ENCODE results near the gene RPN1. TPM values are rescaled to one million over a fixed set of nuclear protein-coding genes. Genes with fewer than 3 reads are reported as not detected.

RPN1 gene
- total RNA-seq, 2 experiments from 2014 or later: 123 to 149 TPM

DNA sequence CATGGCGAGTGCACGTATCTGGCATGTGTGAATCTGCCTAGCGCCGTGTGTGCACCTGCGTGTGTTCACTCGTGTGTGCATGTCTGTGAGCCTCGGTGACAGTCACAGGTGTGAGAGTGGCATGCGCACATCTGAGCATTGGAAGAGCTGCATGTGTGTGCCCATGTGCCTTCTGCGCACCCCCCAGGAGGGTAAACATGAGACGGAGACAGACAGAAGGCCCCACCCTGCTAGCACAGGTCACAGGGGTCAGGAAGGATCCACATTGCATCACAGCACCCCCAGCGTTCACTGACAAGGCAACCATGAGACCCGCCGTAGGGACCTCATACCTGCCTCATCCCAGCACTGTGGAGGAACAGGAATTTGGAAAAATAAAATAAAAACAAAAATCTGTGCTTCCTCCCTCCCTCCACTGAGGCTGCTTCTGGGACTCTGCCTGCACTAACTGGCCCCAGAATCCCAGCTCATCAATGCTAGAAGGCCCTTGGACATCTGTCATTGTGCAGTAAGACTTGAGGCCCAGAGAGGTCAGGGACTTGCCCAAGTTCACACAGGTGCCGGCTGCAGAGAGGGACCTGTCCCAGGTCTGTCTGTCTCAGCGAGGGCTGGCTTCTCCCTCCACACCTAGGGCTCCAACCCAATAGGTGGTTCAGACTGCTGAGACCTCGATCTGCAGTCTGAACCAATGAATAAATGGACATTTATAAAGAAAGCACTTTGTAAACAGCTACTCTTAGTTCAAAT, 37.4 kb downstream of the RPN1 start:
- no peak overlapping the region for H2AFZ ChIP-seq (ENCODE audit: low read length)
- ChIA-PET POLR2A (no interaction called here), CTCF (ENCODE audit: unreplicated experiment) (no interaction called here)
- no peak for DNase-seq (ENCODE audit: low spot score)
- H3K4me1 ChIP-seq (ENCODE audit: insufficient read depth, low read length, poor library complexity, severe bottlenecking): peaks cover 5% of the 10 kb centered on the region
- H3K9me3 ChIP-seq (ENCODE audit: low read length): no peaks in the 10 kb centered on the region
- TF ChIP-seq EZH2phosphoT487 (IDR thresholded peaks at IDR 0.05; ENCODE audit: borderline replicate concordance, low read depth, low read length): no peak
- TF ChIP-seq, protein P1, sequence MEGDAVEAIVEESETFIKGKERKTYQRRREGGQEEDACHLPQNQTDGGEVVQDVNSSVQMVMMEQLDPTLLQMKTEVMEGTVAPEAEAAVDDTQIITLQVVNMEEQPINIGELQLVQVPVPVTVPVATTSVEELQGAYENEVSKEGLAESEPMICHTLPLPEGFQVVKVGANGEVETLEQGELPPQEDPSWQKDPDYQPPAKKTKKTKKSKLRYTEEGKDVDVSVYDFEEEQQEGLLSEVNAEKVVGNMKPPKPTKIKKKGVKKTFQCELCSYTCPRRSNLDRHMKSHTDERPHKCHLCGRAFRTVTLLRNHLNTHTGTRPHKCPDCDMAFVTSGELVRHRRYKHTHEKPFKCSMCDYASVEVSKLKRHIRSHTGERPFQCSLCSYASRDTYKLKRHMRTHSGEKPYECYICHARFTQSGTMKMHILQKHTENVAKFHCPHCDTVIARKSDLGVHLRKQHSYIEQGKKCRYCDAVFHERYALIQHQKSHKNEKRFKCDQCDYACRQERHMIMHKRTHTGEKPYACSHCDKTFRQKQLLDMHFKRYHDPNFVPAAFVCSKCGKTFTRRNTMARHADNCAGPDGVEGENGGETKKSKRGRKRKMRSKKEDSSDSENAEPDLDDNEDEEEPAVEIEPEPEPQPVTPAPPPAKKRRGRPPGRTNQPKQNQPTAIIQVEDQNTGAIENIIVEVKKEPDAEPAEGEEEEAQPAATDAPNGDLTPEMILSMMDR (conservative IDR thresholded peaks at IDR 0.05; ENCODE audit: low read length): no peak
- peaks cover 3% of the 10 kb centered on the region; the same call in 1 of the 2 replicates for H3K79me2 ChIP-seq (ENCODE audit: insufficient read depth, low read depth, low read length)
- intact Hi-C loops (cut with micrococcal nuclease; ENCODE audit: unreplicated experiment): no loop called here
- no peak overlapping the region for H3K27ac ChIP-seq (ENCODE audit: low read depth, low read length, poor library complexity, severe bottlenecking)
- BruUV-seq (replicated peaks): no TSS peak
- no peaks in the 10 kb centered on the region for H4K20me1 ChIP-seq (ENCODE audit: insufficient read depth, low read length)
- no peaks in the 10 kb centered on the region for H3K9me2 ChIP-seq (ENCODE audit: insufficient read depth, low read length)
- H3K36me3 ChIP-seq (ENCODE audit: insufficient read depth, low read length): peaks cover 6% of the 10 kb centered on the region; the same call in 1 of the 2 replicates
- no peak overlapping the region for H3K4me3 ChIP-seq (ENCODE audit: low read depth, low read length, poor library complexity, severe bottlenecking)
- H3K4me2 ChIP-seq (ENCODE audit: low read length): no peak overlapping the region

DNA sequence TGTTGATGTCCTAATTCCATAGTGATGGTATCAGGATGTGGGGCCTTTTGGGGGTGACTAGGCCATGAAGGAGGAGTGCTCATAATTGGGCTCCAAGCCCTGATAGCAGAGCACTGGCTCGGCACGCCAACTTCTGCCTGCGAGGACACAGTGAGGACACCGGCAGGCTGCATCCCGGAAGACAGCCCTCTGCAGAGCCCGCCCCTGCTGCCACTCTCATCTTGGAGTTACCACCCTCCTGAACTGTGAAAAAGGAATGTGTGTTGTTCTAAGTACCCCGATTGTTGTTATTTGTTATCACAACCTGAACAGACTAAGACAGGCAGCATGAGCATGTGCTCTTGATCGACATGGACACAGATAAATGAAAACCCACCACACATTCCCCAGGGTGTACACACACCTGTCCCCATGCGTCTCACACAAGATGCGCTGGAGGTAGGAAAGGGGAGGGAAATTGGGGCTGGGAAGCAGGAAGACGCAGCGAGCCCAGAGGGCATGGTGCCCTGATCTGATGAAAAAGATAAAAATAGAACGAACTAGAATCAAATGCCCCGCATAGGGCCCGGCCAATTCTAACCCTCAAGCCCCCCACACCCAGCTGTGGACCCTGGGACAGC, 40.1 kb downstream of the RPN1 start:
- Histone ChIP-seq H3K9me3 (ENCODE audit: low read length) (no peaks in the 10 kb centered on the region), H3K27ac (ENCODE audit: low read depth, low read length, poor library complexity, severe bottlenecking) (no peak overlapping the region), H3K79me2 (ENCODE audit: insufficient read depth, low read depth, low read length) (no peaks in the 10 kb centered on the region), H4K20me1 (ENCODE audit: insufficient read depth, low read length) (no peaks in the 10 kb centered on the region), H3K36me3 (ENCODE audit: insufficient read depth, low read length) (no peaks in the 10 kb centered on the region), H3K4me1 (ENCODE audit: insufficient read depth, low read length, poor library complexity, severe bottlenecking) (no peaks in the 10 kb centered on the region), H3K4me3 (ENCODE audit: low read depth, low read length, poor library complexity, severe bottlenecking) (no peak overlapping the region), H2AFZ (ENCODE audit: low read length) (no peak overlapping the region), H3K9me2 (ENCODE audit: insufficient read depth, low read length) (no peaks in the 10 kb centered on the region), H3K4me2 (ENCODE audit: low read length) (no peak overlapping the region)
- no peak for DNase-seq (ENCODE audit: low spot score)
- CTCF ChIA-PET (ENCODE audit: unreplicated experiment): no interaction called here
- POLR2A ChIA-PET: no interaction called here
- TF ChIP-seq, protein P1 (conservative IDR thresholded peaks at IDR 0.05; ENCODE audit: low read length): no peak
- no peak for TF ChIP-seq EZH2phosphoT487 (IDR thresholded peaks at IDR 0.05; ENCODE audit: borderline replicate concordance, low read depth, low read length)
- no TSS peak for BruUV-seq (replicated peaks)
- intact Hi-C loops (cut with micrococcal nuclease; ENCODE audit: unreplicated experiment): no loop called here

DNA sequence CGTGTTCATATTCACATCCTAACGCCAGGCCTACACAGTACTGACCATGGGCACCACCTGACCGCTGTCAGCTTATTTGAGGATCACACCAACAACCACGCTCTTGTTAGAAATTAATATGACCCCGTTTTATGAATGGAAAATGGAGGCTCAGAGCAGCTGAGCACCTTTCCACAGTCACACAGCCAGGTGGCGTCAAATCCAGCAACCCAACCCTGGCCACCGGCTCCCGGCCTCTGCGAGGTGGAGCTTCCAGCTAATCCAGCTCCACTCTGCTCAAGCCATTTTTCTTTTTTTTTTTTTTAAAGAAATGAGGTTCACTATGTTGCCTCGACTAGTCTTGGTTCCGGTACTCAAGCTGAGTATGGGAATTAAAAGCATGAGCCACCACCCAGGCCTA, 41.3 kb downstream of the RPN1 start:
- Histone ChIP-seq H3K79me2 (ENCODE audit: insufficient read depth, low read depth, low read length) (no peaks in the 10 kb centered on the region), H3K27ac (ENCODE audit: low read depth, low read length, poor library complexity, severe bottlenecking) (no peak overlapping the region), H3K36me3 (ENCODE audit: insufficient read depth, low read length) (no peaks in the 10 kb centered on the region), H3K9me2 (ENCODE audit: insufficient read depth, low read length) (no peaks in the 10 kb centered on the region), H2AFZ (ENCODE audit: low read length) (no peak overlapping the region), H3K9me3 (ENCODE audit: low read length) (no peaks in the 10 kb centered on the region), H3K4me2 (ENCODE audit: low read length) (no peak overlapping the region), H4K20me1 (ENCODE audit: insufficient read depth, low read length) (no peaks in the 10 kb centered on the region), H3K4me3 (ENCODE audit: low read depth, low read length, poor library complexity, severe bottlenecking) (no peak overlapping the region), H3K4me1 (ENCODE audit: insufficient read depth, low read length, poor library complexity, severe bottlenecking) (no peaks in the 10 kb centered on the region)
- ChIA-PET CTCF (ENCODE audit: unreplicated experiment) (interaction anchor here (0.7 kb wide), 1 partner anchor 230 kb away, joined by 4 read pairs; no protein-coding TSS in a partner anchor), POLR2A (interaction anchor here (1.3 kb wide), 1 partner anchor 9 kb away, joined by 3 read pairs; no protein-coding TSS in a partner anchor)
- TF ChIP-seq, protein P1 (conservative IDR thresholded peaks at IDR 0.05; ENCODE audit: low read length): peak; percentile 30; the same call in 1 of the 2 replicates
- no peak for TF ChIP-seq EZH2phosphoT487 (IDR thresholded peaks at IDR 0.05; ENCODE audit: borderline replicate concordance, low read depth, low read length)
- intact Hi-C loops (cut with micrococcal nuclease; ENCODE audit: unreplicated experiment): loop anchor here (5.0 kb wide), 1 partner anchor 182 kb away; no protein-coding TSS in a partner anchor
- BruUV-seq (replicated peaks): no TSS peak
- no peak for DNase-seq (ENCODE audit: low spot score)
